K562 (cell line): Measurements from ENCODE around the gene SP4. TPM values are rescaled to one million over a fixed set of nuclear protein-coding genes. Genes with fewer than 3 reads are reported as not detected.

Experiments
- ATAC-seq: fragments of 200-7000 bp; cut with Tn5 transposase; 3 replicates; pipeline ENCODE4 v1.9.1; 2020; ENCODE audit warnings: moderate library complexity
- BruUV-seq: library from RNA; stranded (reverse); fragments of 400-500 nt; replicated peaks from 2 replicates; lab custom pipeline; 2021; lab: Mats Ljungman, UMichigan
- CTCF ChIA-PET: fragments of 300-600 bp; formaldehyde crosslinking; extraction: SDS; loops from one replicate; lab custom pipeline; 2021; ENCODE audit warnings: low intra/inter-chr PET ratio; lab: Yijun Ruan, JAX
- POLR2A ChIA-PET: fragments of 300-600, 350-650 bp; sonication (Branson Sonifier 250); formaldehyde crosslinking; extraction: SDS; loops from one replicate; lab custom pipeline; 2021; ENCODE audit warnings: antibody characterized with exemption, inconsistent platforms; lab: Yijun Ruan, JAX
- DNase-seq, 4 experiments: peaks; one replicate each; pipeline versions ENCODE4 v3.0.0 to v3.0.0-alpha.2; 2011 to 2018; ENCODE audit warnings: low spot score in 3 of 4, mixed read lengths in 3 of 4; ENCODE audit errors: extremely low read depth in 1 of 4
- FAIRE-seq: peaks from 2 replicates; lab custom pipeline; 2011; peaks lifted over from hg19 to GRCh38; lab: Jason Lieb, UNC
- H2AFZ ChIP-seq: 2 replicates; pipeline ENCODE4 v1.6.0; 2011; ENCODE audit warnings: low read depth, low read length, control low read depth, inconsistent platforms
- H3K27ac ChIP-seq: fragments of 200-600 bp; 3 replicates; pipeline ENCODE4 v1.8.0; 2011; ENCODE audit warnings: low read depth, mild to moderate bottlenecking, control low read depth, inconsistent platforms, low read length, moderate library complexity, mixed read lengths; ENCODE audit errors: extremely low read depth
- H3K27me3 ChIP-seq, 2 experiments: fragments of 300-600 bp in 1 of 2; 2 replicates in 1 of 2; 3 replicates in 1 of 2; pipeline versions ENCODE4 v1.6.0 to v1.8.0; 2011; ENCODE audit warnings: inconsistent platforms in 2 of 2, low read length in 2 of 2, mild to moderate bottlenecking in 1 of 2, mixed read lengths in 1 of 2, moderate library complexity in 1 of 2; ENCODE audit not compliant: control insufficient read depth in 2 of 2, insufficient read depth in 2 of 2
- H3K36me3 ChIP-seq: fragments of 300-600 bp; 3 replicates; pipeline ENCODE4 v1.8.0; 2011; ENCODE audit warnings: mild to moderate bottlenecking, low read length, inconsistent platforms; ENCODE audit not compliant: control insufficient read depth, insufficient read depth
- H3K4me1 ChIP-seq, 2 experiments: fragments of 200-600 bp in 1 of 2; replicated peaks in 1 of 2; 2 replicates in 1 of 2; 3 replicates in 1 of 2; pipeline versions ENCODE4 v1.5.1 to v1.8.0; 2011; ENCODE audit warnings: inconsistent platforms in 2 of 2, low read length in 2 of 2, mild to moderate bottlenecking in 1 of 2, mixed read lengths in 1 of 2, moderate library complexity in 1 of 2; ENCODE audit not compliant: control insufficient read depth in 2 of 2, insufficient read depth in 2 of 2
- H3K4me2 ChIP-seq: 2 replicates; pipeline ENCODE4 v1.6.1; 2011; ENCODE audit warnings: low read length, control low read depth, inconsistent platforms, mixed read lengths; ENCODE audit not compliant: insufficient read depth
- H3K4me3 ChIP-seq: fragments of 200-600 bp; sonication (generic), shearing (Covaris generic); 2 replicates; pipeline ENCODE4 v1.5.1; 2016; ENCODE audit warnings: control low read depth, inconsistent platforms
- H3K79me2 ChIP-seq: fragments of 200-600 bp; 3 replicates; pipeline ENCODE4 v1.8.0; 2011; ENCODE audit warnings: low read length, inconsistent platforms; ENCODE audit not compliant: control insufficient read depth, insufficient read depth
- H3K9ac ChIP-seq, 2 experiments: 2 replicates each; pipeline versions ENCODE4 v1.6.0 to v1.6.1; 2011; ENCODE audit warnings: low read depth in 2 of 2, low read length in 2 of 2, control low read depth in 1 of 2, inconsistent platforms in 1 of 2, mild to moderate bottlenecking in 1 of 2, mixed read lengths in 1 of 2; ENCODE audit not compliant: insufficient read depth in 1 of 2
- H3K9me1 ChIP-seq: one replicate; pipeline ENCODE4 v1.6.0; 2011; ENCODE audit warnings: inconsistent platforms, mild to moderate bottlenecking, low read length, moderate library complexity; ENCODE audit not compliant: control insufficient read depth, insufficient read depth
- H3K9me3 ChIP-seq: replicated peaks from 2 replicates; pipeline ENCODE4 v1.5.1; 2011; ENCODE audit warnings: low read depth, low read length, inconsistent platforms; ENCODE audit not compliant: control insufficient read depth, insufficient read depth
- H4K20me1 ChIP-seq: replicated peaks from 2 replicates; pipeline ENCODE4 v1.6.1; 2011; ENCODE audit warnings: low read length, inconsistent platforms, mixed read lengths; ENCODE audit not compliant: control insufficient read depth, insufficient read depth
- ARID1B ChIP-seq: fragments of 450-650 bp; IDR thresholded peaks from 2 replicates; pipeline ENCODE4 v1.6.1; 2016; ENCODE audit warnings: antibody characterized with exemption, mild to moderate bottlenecking, inconsistent platforms
- ARID3A ChIP-seq: IDR thresholded peaks from 2 replicates; pipeline ENCODE4 v1.6.1; 2012; ENCODE audit warnings: low read depth, low read length, improper control_type of control experiment, borderline replicate concordance
- DPF2 ChIP-seq: fragments of 450-650 bp; IDR thresholded peaks from 2 replicates; pipeline ENCODE4 v1.6.1; 2016
- EP400 ChIP-seq: fragments of 450-650 bp; IDR thresholded peaks from 2 replicates; pipeline ENCODE4 v1.6.1; 2017; ENCODE audit warnings: antibody characterized with exemption, mild to moderate bottlenecking, moderate library complexity
- HDAC3 ChIP-seq: fragments of 450-650 bp; IDR thresholded peaks from 2 replicates; pipeline ENCODE4 v1.6.1; 2018; ENCODE audit warnings: borderline replicate concordance, mild to moderate bottlenecking, moderate library complexity; ENCODE audit not compliant: partially characterized antibody
- HDAC6 ChIP-seq: IDR thresholded peaks from 2 replicates; pipeline ENCODE4 v1.6.1; 2012; ENCODE audit warnings: low read depth, mild to moderate bottlenecking, control low read depth, inconsistent platforms, low read length, moderate library complexity
- JUN ChIP-seq, 2 experiments: sonication (generic) in 1 of 2; formaldehyde crosslinking in 1 of 2; IDR thresholded peaks; 2 replicates each; pipeline versions ENCODE4 v1.6.1 to v1.8.0; 2012 to 2022; ENCODE audit warnings: borderline replicate concordance in 2 of 2, mild to moderate bottlenecking in 2 of 2, improper control_type of control experiment in 1 of 2, low read depth in 1 of 2, low read length in 1 of 2, missing genetic modification reagents in 1 of 2
- PHF21A ChIP-seq: fragments of 450-650 bp; IDR thresholded peaks from 2 replicates; pipeline ENCODE4 v1.6.1; 2017; ENCODE audit warnings: low read depth, borderline replicate concordance
- RAD21 ChIP-seq, 2 experiments: fragments of 250-450 bp in 1 of 2; fragments of 450-650 bp in 1 of 2; sonication (Bioruptor Pico) in 1 of 2; formaldehyde crosslinking in 1 of 2; IDR thresholded peaks in 1 of 2; conservative IDR thresholded peaks in 1 of 2; 2 replicates each; pipeline versions ENCODE4 v1.4.0 to v1.8.0; 2020 to 2022; ENCODE audit warnings: mild to moderate bottlenecking in 2 of 2, moderate library complexity in 1 of 2
- RBM17 ChIP-seq: fragments of 200-400 bp; formaldehyde crosslinking; IDR thresholded peaks from 2 replicates; pipeline ENCODE4 v1.6.1; 2017; ENCODE audit warnings: low read depth, mild to moderate bottlenecking, low read length, borderline replicate concordance
- SMARCC2 ChIP-seq: fragments of 450-650 bp; IDR thresholded peaks from 2 replicates; pipeline ENCODE4 v1.6.1; 2017; ENCODE audit warnings: antibody characterized with exemption, moderate library complexity, mild to moderate bottlenecking, low read depth
- TCF7 ChIP-seq: sonication (generic); IDR thresholded peaks from 2 replicates; pipeline ENCODE4 v1.6.1; 2016; ENCODE audit warnings: antibody characterized with exemption, borderline replicate concordance
- TGIF2 ChIP-seq: sonication (generic); formaldehyde crosslinking; IDR thresholded peaks from 2 replicates; pipeline ENCODE4 v1.8.1; 2022; ENCODE audit warnings: mild to moderate bottlenecking, missing genetic modification reagents, moderate library complexity
- THAP12 ChIP-seq: fragments of 250-450 bp; sonication (Bioruptor Pico); IDR thresholded peaks from 2 replicates; pipeline ENCODE4 v1.9.0; 2021; ENCODE audit warnings: mild to moderate bottlenecking, inconsistent platforms
- ZNF146 ChIP-seq: IDR thresholded peaks from one replicate; pipeline ENCODE4 v1.6.1; 2018; ENCODE audit warnings: missing compliant biosample characterization; ENCODE audit not compliant: unreplicated experiment
- ZNF217 ChIP-seq: sonication (generic); formaldehyde crosslinking; IDR thresholded peaks from 2 replicates; pipeline ENCODE4 v1.8.0; 2022; ENCODE audit warnings: mild to moderate bottlenecking, missing genetic modification reagents
- ZNF3 ChIP-seq: fragments of 250-450 bp; sonication (Bioruptor Pico); IDR thresholded peaks from 2 replicates; pipeline ENCODE4 v1.5.0; 2021; ENCODE audit warnings: mild to moderate bottlenecking, moderate library complexity
- WGBS: fragments of 100-300 bp; shearing (Covaris generic); methylation state at CpG from one replicate; pipeline ENCODE4 v1.1.6; 2016; ENCODE audit warnings: low coverage, mixed read lengths; ENCODE audit not compliant: insufficient coverage; ENCODE audit errors: missing lambda C conversion rate; 5-methylcytosine and 5-hydroxymethylcytosine counted together
- in situ Hi-C: fragments of 300-500 bp; cut with MboI; formaldehyde crosslinking; loops from 4 replicates; pipeline ENCODE4 v1.15.0; 2018; ENCODE audit warnings: inconsistent platforms, mixed read lengths
- intact Hi-C: fragments of 100-400 bp; cut with micrococcal nuclease; formaldehyde crosslinking; loops from 2 replicates; pipeline ENCODE4 v1.14.2; 2022
- polyA plus RNA-seq, 8 experiments: library from polyadenylated mRNA; depleted of rRNA in 4 of 8; stranded (reverse) in 5 of 8; unstranded in 3 of 8; fragments of >200 nt; fragmentation: Nextera tagmentation in 2 of 8; fragmentation: Illumina TruSeq in 1 of 8; extraction: Ambion mirVana in 2 of 8; extraction: Trizol in 1 of 8; gene quantifications; 2 replicates each; pipeline versions ENCODE4 v1.2.1 to v1.2.3, GENCODE V29; 2011 to 2014; ENCODE audit warnings: inconsistent platforms in 1 of 8, missing spikeins in 1 of 8
- total RNA-seq, 7 experiments: library from RNA; depleted of rRNA in 6 of 7; stranded (reverse); fragments of >200 nt in 6 of 7; fragmentation: Illumina TruSeq in 2 of 7; extraction: Trizol in 2 of 7; gene quantifications; 2 replicates each; pipeline versions ENCODE4 v1.2.1 to v1.2.3, GENCODE V29; 2011 to 2021; ENCODE audit warnings: low replicate concordance in 1 of 7

SP4 gene
- total and polyA plus RNA-seq, 9 of the 15 experiments (the other 6 are each of a cell fraction or from before 2014, with no cell fraction given) = 2.4 to 9.4 (median 4.5) TPM

DNA sequence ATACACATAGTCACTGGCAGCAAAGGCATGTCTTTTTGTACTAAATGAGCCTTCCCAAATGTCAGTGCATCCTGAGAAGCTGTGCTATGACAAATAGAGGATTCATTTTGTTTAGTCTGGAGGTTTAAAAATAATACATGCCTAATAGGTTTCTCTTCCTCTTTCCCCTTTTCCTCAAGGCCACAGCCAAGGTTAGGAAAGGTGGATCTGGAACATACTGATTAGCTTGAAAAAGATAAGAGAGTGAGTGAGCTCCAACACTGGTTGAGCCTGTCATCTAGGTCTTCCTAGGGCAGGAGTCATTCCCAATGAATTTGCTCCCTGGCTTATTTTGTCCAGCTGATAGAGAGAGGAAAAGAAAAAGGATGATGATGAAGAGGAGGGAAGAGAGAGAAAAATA is 14.4 kb upstream of the SP4 start (continued):
- no peak for TF ChIP-seq RAD21 (CRISPR knock-in tag; conservative IDR thresholded peaks at IDR 0.05 in 1 of 2, IDR thresholded peaks at IDR 0.05 in 1 of 2)
- TF ChIP-seq PHF21A = no peak
- TF ChIP-seq ZNF146 (CRISPR knock-in tag) = no peak
- TF ChIP-seq TGIF2 (CRISPR knock-in tag) = no peak
- TF ChIP-seq ZNF217 (CRISPR knock-in tag) = no peak
- peak; percentile 46; the same call in 1 of the 2 replicates for TF ChIP-seq DPF2

- H3K9me1 ChIP-seq = no peaks in the 10 kb centered on the region
- peak in 1 of 4 experiments; percentile 20 for DNase-seq
- no peaks in the 10 kb centered on the region for H4K20me1 ChIP-seq
- 0 out of 2 replicates have a peak overlapping the region, but pooled peaks have one; percentile 17 for H2AFZ ChIP-seq
- no peaks in the 10 kb centered on the region for H3K36me3 ChIP-seq
- H3K79me2 ChIP-seq = no peaks in the 10 kb centered on the region
- ATAC-seq = peak; percentile 11; the same call in 2 of the 3 replicates
- H3K4me1 ChIP-seq = peaks cover 0 to 24% of the 10 kb centered on the region in 2 experiments; a peak in 3 of 5 replicates
- H3K9me3 ChIP-seq = no peaks in the 10 kb centered on the region
- peaks cover 0 to 11% of the 10 kb centered on the region in 2 experiments; a peak in 2 of 5 replicates for H3K27me3 ChIP-seq
- WGBS = 14% methylated on average over 6 of the region's 6 CpGs
- no peak overlapping the region for H3K4me2 ChIP-seq
- BruUV-seq = no TSS peak
- H3K4me3 ChIP-seq = no peak overlapping the region
- intact Hi-C loops = no loop called here
- ChIA-PET POLR2A (interaction anchor here (1.0 kb wide), 1 partner anchor 12 kb away, joined by 4 read pairs; no protein-coding TSS in a partner anchor), CTCF (no interaction called here)
- FAIRE-seq = peak; percentile 72
- in situ Hi-C loops = no loop called here
- H3K27ac ChIP-seq = no peak overlapping the region
- H3K9ac ChIP-seq = no peak overlapping the region
- TF ChIP-seq TCF7 (no peak), HDAC6 (no peak), EP400 (no peak), ARID3A (no peak), ARID1B (peak; percentile 78), JUN (IDR thresholded peaks at IDR 0.05; ENCODE audit: borderline replicate concordance, low read depth, low read length) (no peak), JUN (CRISPR knock-in tag; IDR thresholded peaks at IDR 0.05; ENCODE audit: borderline replicate concordance) (no peak), SMARCC2 (no peak), RBM17 (no peak), ZNF3 (no peak), THAP12 (no peak), HDAC3 (no peak)
These were observed 13.0 kb upstream of the SP4 start for GRCh38 chr7:21414795-21415393.
